SK-N-SH (cell line): ENCODE data around the gene EGFLAM. TPM values are rescaled to one million over a fixed set of nuclear protein-coding genes. Genes with fewer than 3 reads are reported as not detected.

Experiments
- CTCF ChIA-PET: fragments of 300-600, 350-600 bp; formaldehyde crosslinking; extraction: SDS; loops from one replicate; lab custom pipeline; 2021; lab: Yijun Ruan, JAX
- POLR2A ChIA-PET: fragments of 350-600 bp; sonication (Branson Sonifier 250); formaldehyde crosslinking; extraction: SDS; loops from one replicate; lab custom pipeline; 2020; ENCODE audit warnings: antibody characterized with exemption, inconsistent platforms; lab: Yijun Ruan, JAX
- DNase-seq: peaks from one replicate; pipeline ENCODE4 v3.0.0; 2012
- H2AFZ ChIP-seq: fragments of 200-600 bp; sonication (generic); 2 replicates; pipeline ENCODE4 v1.8.1; 2016; ENCODE audit warnings: antibody characterized with exemption, mild to moderate bottlenecking, low read depth
- H3F3A ChIP-seq: fragments of 200-600 bp; sonication (generic); replicated peaks from 2 replicates; pipeline ENCODE3; 2016; ENCODE audit warnings: antibody characterized with exemption, mild to moderate bottlenecking; ENCODE audit not compliant: insufficient read depth
- H3K27ac ChIP-seq, 2 experiments: fragments of 200-500 bp in 1 of 2; fragments of 200-600 bp in 1 of 2; sonication (Bioruptor generic) in 1 of 2; sonication (generic), shearing (Covaris generic) in 1 of 2; 2 replicates each; pipeline versions ENCODE4 v1.5.1 to v1.6.1; 2014 to 2016; ENCODE audit warnings: low read depth in 2 of 2, inconsistent platforms in 1 of 2, low read length in 1 of 2, mild to moderate bottlenecking in 1 of 2, mixed read lengths in 1 of 2
- H3K27me3 ChIP-seq: fragments of 200-600 bp; sonication (generic), shearing (Covaris generic); 2 replicates; pipeline ENCODE4 v1.6.1; 2016; ENCODE audit warnings: mixed run types; ENCODE audit not compliant: insufficient read depth
- H3K36me3 ChIP-seq, 2 experiments: fragments of 200-500 bp in 1 of 2; fragments of 200-600 bp in 1 of 2; sonication (Bioruptor generic) in 1 of 2; sonication (generic) in 1 of 2; replicated peaks in 1 of 2; 2 replicates each; pipeline versions ENCODE3 to v1.5.1; 2014 to 2016; ENCODE audit warnings: low read length in 1 of 2, mild to moderate bottlenecking in 1 of 2; ENCODE audit not compliant: insufficient read depth in 2 of 2, control insufficient read depth in 1 of 2
- H3K4me1 ChIP-seq, 2 experiments: fragments of 200-500 bp in 1 of 2; fragments of 200-600 bp in 1 of 2; sonication (Bioruptor generic) in 1 of 2; sonication (generic), shearing (Covaris generic) in 1 of 2; 2 replicates each; pipeline versions ENCODE4 v1.5.1 to v1.6.1; 2014 to 2016; ENCODE audit warnings: low read depth in 1 of 2, low read length in 1 of 2, mixed run types in 1 of 2; ENCODE audit not compliant: insufficient read depth in 2 of 2, control insufficient read depth in 1 of 2
- H3K4me2 ChIP-seq: fragments of 200-600 bp; sonication (generic), shearing (Covaris generic); 2 replicates; pipeline ENCODE4 v1.6.1; 2017; ENCODE audit warnings: mixed run types
- H3K4me3 ChIP-seq, 2 experiments: fragments of 200-500 bp in 1 of 2; fragments of 200-600 bp in 1 of 2; sonication (Bioruptor generic) in 1 of 2; sonication (generic), shearing (Covaris generic) in 1 of 2; 2 replicates each; pipeline versions ENCODE4 v1.5.1 to v1.8.1; 2014 to 2016; ENCODE audit warnings: low read depth in 2 of 2, inconsistent platforms in 1 of 2, low read length in 1 of 2, mild to moderate bottlenecking in 1 of 2, mixed read lengths in 1 of 2, moderate library complexity in 1 of 2
- H3K79me2 ChIP-seq: fragments of 200-600 bp; sonication (generic); 2 replicates; pipeline ENCODE4 v1.8.1; 2017; ENCODE audit warnings: mild to moderate bottlenecking; ENCODE audit not compliant: insufficient read depth
- H3K9ac ChIP-seq: fragments of 200-600 bp; sonication (generic); 2 replicates; pipeline ENCODE4 v1.6.1; 2017; ENCODE audit warnings: mixed run types
- H3K9me2 ChIP-seq: fragments of 200-600 bp; sonication (generic); 2 replicates; pipeline ENCODE4 v1.6.1; 2017; ENCODE audit warnings: mixed run types
- H3K9me3 ChIP-seq: fragments of 200-600 bp; sonication (generic); 2 replicates; pipeline ENCODE4 v1.6.1; 2017; ENCODE audit warnings: mixed run types, mild to moderate bottlenecking, moderate library complexity
- H4K20me1 ChIP-seq: fragments of 200-600 bp; sonication (generic); 2 replicates; pipeline ENCODE4 v1.6.1; 2017; ENCODE audit warnings: mild to moderate bottlenecking, mixed run types; ENCODE audit not compliant: insufficient read depth
- CHD2 ChIP-seq: fragments of 150-350 bp; IDR thresholded peaks from 2 replicates; pipeline ENCODE4 v1.6.1; 2018; ENCODE audit warnings: low read length; ENCODE audit not compliant: partially characterized antibody
- ELF1 ChIP-seq: IDR thresholded peaks from 2 replicates; pipeline ENCODE4 v1.4.0; 2012
- EP300 ChIP-seq, 2 experiments: IDR thresholded peaks; 2 replicates each; pipeline versions ENCODE4 v1.4.0 to v1.6.1; 2012; ENCODE audit warnings: borderline replicate concordance in 1 of 2, low read depth in 1 of 2, low read length in 1 of 2
- FOSL2 ChIP-seq: IDR thresholded peaks from 2 replicates; pipeline ENCODE4 v1.4.0; 2012; ENCODE audit warnings: low read depth, mild to moderate bottlenecking, moderate library complexity, borderline replicate concordance
- FOXM1 ChIP-seq: IDR thresholded peaks from 2 replicates; pipeline ENCODE4 v1.4.0; 2012; ENCODE audit warnings: low read depth, mild to moderate bottlenecking
- IRF3 ChIP-seq: fragments of 150-350 bp; IDR thresholded peaks from 2 replicates; pipeline ENCODE4 v1.6.1; 2016; ENCODE audit warnings: mild to moderate bottlenecking, low read depth, low read length
- POLR2AphosphoS5 ChIP-seq: IDR thresholded peaks from 2 replicates; pipeline ENCODE4 v1.6.1; 2012; ENCODE audit warnings: low read depth, low read length
- RAD21 ChIP-seq: IDR thresholded peaks from 2 replicates; pipeline ENCODE4 v1.6.1; 2012; ENCODE audit warnings: mild to moderate bottlenecking, low read length
- RCOR1 ChIP-seq: fragments of 150-350 bp; IDR thresholded peaks from 2 replicates; pipeline ENCODE4 v1.6.1; 2017; ENCODE audit warnings: antibody characterized with exemption, low read length
- RFX5 ChIP-seq: IDR thresholded peaks from 2 replicates; pipeline ENCODE4 v1.6.1; 2012; ENCODE audit warnings: mild to moderate bottlenecking, improper control_type of control experiment, low read length
- SIN3A ChIP-seq: IDR thresholded peaks from 2 replicates; pipeline ENCODE4 v1.6.1; 2012; ENCODE audit warnings: low read depth, mild to moderate bottlenecking, low read length, moderate library complexity, borderline replicate concordance
- SMC3 ChIP-seq: IDR thresholded peaks from 2 replicates; pipeline ENCODE4 v1.6.1; 2012; ENCODE audit warnings: low read depth, low read length, improper control_type of control experiment
- TAF1 ChIP-seq: IDR thresholded peaks from 2 replicates; pipeline ENCODE4 v1.6.1; 2012; ENCODE audit warnings: low read depth, mild to moderate bottlenecking, low read length, moderate library complexity, borderline replicate concordance
- YY1 ChIP-seq: IDR thresholded peaks from 2 replicates; pipeline ENCODE4 v1.4.0; 2012; ENCODE audit warnings: low read depth, mild to moderate bottlenecking
- WGBS: methylation state at CpG from one replicate; pipeline ENCODE4 v1.1.6; 2017; ENCODE audit warnings: low lambda C conversion rate; 5-methylcytosine and 5-hydroxymethylcytosine counted together
- polyA plus RNA-seq, 3 experiments: library from polyadenylated mRNA; depleted of rRNA; stranded (reverse); fragments of >200 nt; gene quantifications; 2 replicates each; pipeline ENCODE4 v1.2.3, GENCODE V29; 2012
- TF ChIP-seq, protein P1 (sequence below): IDR thresholded peaks from 2 replicates; pipeline ENCODE4 v1.4.0; 2012; ENCODE audit warnings: low read depth, borderline replicate concordance
- TF ChIP-seq, protein P2 (sequence below): IDR thresholded peaks from 2 replicates; pipeline ENCODE4 v1.6.1; 2012; ENCODE audit warnings: mild to moderate bottlenecking, low read depth, low read length, moderate library complexity
- TF ChIP-seq, protein P3 (sequence below): fragments of 200-600 bp; sonication (generic); IDR thresholded peaks from 2 replicates; pipeline ENCODE4 v1.6.1; 2017; ENCODE audit warnings: antibody characterized with exemption, mild to moderate bottlenecking, moderate library complexity

EGFLAM gene
- polyA plus RNA-seq, 1 of the 3 experiments (the other 2 are of a cell fraction), result 0.05 TPM

DNA sequence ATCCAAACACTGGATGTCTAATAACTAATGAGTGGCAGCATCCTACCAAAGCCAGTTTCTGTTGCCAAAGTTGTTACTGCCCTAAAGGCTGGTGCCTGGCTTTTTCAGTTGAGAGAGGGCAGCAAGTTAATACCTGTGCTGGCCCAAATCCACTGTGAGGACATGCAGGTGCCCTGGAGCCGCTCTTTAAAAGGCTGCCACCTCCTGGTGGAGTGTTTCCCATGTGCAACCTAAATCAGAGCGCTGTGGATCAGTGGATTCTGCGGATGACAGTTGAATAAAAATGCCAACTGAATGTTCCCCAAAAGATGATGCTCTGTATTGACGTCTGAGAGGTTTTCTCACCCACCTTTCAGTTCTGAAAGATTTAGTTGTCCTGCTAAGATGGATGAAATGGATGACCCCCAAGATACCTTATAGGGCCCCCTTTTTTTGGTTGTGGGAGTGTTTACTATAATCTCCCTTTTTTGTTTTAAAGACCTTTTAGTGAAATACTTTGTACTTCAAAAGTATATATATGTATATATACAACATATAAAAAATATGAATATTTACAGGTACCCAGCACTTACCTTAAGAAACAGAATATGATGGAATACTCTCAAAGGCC, 146.4 kb downstream of the EGFLAM start:
- ChIA-PET POLR2A (no interaction called here), CTCF (interaction anchor here (0.7 to 1.4 kb wide), 4 partner anchors 10 to 185 kb away, joined by 3 to 4 read pairs (median 4); no protein-coding TSS in a partner anchor)
- H3K4me3 ChIP-seq, result no peak overlapping the region
- H3K4me2 ChIP-seq, result no peak overlapping the region
- H3K9me3 ChIP-seq, result no peaks in the 10 kb centered on the region
- no peaks in the 10 kb centered on the region for H3K36me3 ChIP-seq
- peaks cover 0 to 4% of the 10 kb centered on the region in 2 experiments; a peak in 1 of 4 replicates for H3K4me1 ChIP-seq
- DNase-seq, result peak; percentile 13
- no peaks in the 10 kb centered on the region; the same call in 1 of the 2 replicates for H3K27me3 ChIP-seq
- H3F3A ChIP-seq, result no peaks in the 10 kb centered on the region
- no peak overlapping the region for H2AFZ ChIP-seq
- no peak overlapping the region for H3K27ac ChIP-seq
- no peak overlapping the region for H3K9ac ChIP-seq
- H4K20me1 ChIP-seq, result no peaks in the 10 kb centered on the region
- no peak for TF ChIP-seq FOXM1
- peak; percentile 40 for TF ChIP-seq SMC3
- TF ChIP-seq, protein P1, sequence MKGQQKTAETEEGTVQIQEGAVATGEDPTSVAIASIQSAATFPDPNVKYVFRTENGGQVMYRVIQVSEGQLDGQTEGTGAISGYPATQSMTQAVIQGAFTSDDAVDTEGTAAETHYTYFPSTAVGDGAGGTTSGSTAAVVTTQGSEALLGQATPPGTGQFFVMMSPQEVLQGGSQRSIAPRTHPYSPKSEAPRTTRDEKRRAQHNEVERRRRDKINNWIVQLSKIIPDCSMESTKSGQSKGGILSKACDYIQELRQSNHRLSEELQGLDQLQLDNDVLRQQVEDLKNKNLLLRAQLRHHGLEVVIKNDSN, result no peak
- TF ChIP-seq FOSL2, result no peak
- TF ChIP-seq YY1, result no peak
- TF ChIP-seq, protein P2, sequence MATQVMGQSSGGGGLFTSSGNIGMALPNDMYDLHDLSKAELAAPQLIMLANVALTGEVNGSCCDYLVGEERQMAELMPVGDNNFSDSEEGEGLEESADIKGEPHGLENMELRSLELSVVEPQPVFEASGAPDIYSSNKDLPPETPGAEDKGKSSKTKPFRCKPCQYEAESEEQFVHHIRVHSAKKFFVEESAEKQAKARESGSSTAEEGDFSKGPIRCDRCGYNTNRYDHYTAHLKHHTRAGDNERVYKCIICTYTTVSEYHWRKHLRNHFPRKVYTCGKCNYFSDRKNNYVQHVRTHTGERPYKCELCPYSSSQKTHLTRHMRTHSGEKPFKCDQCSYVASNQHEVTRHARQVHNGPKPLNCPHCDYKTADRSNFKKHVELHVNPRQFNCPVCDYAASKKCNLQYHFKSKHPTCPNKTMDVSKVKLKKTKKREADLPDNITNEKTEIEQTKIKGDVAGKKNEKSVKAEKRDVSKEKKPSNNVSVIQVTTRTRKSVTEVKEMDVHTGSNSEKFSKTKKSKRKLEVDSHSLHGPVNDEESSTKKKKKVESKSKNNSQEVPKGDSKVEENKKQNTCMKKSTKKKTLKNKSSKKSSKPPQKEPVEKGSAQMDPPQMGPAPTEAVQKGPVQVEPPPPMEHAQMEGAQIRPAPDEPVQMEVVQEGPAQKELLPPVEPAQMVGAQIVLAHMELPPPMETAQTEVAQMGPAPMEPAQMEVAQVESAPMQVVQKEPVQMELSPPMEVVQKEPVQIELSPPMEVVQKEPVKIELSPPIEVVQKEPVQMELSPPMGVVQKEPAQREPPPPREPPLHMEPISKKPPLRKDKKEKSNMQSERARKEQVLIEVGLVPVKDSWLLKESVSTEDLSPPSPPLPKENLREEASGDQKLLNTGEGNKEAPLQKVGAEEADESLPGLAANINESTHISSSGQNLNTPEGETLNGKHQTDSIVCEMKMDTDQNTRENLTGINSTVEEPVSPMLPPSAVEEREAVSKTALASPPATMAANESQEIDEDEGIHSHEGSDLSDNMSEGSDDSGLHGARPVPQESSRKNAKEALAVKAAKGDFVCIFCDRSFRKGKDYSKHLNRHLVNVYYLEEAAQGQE, result no peak
- no peak for TF ChIP-seq CHD2
- TF ChIP-seq, protein P3, sequence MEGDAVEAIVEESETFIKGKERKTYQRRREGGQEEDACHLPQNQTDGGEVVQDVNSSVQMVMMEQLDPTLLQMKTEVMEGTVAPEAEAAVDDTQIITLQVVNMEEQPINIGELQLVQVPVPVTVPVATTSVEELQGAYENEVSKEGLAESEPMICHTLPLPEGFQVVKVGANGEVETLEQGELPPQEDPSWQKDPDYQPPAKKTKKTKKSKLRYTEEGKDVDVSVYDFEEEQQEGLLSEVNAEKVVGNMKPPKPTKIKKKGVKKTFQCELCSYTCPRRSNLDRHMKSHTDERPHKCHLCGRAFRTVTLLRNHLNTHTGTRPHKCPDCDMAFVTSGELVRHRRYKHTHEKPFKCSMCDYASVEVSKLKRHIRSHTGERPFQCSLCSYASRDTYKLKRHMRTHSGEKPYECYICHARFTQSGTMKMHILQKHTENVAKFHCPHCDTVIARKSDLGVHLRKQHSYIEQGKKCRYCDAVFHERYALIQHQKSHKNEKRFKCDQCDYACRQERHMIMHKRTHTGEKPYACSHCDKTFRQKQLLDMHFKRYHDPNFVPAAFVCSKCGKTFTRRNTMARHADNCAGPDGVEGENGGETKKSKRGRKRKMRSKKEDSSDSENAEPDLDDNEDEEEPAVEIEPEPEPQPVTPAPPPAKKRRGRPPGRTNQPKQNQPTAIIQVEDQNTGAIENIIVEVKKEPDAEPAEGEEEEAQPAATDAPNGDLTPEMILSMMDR, result peak; percentile 26; the same call in 1 of the 2 replicates
- TF ChIP-seq RCOR1, result no peak
- no peak for TF ChIP-seq POLR2AphosphoS5
- no peak for TF ChIP-seq EP300 (IDR thresholded peaks at IDR 0.05; ENCODE audit: borderline replicate concordance in 1 of 2, low read depth in 1 of 2, low read length in 1 of 2)
- no peak for TF ChIP-seq RFX5
- no peak for TF ChIP-seq IRF3
- peak; percentile 40 for TF ChIP-seq RAD21
- TF ChIP-seq ELF1, result no peak
- TF ChIP-seq TAF1, result no peak
- TF ChIP-seq SIN3A, result no peak
- WGBS, result 66% methylated on average over 2 of the region's 4 CpGs
- no peaks in the 10 kb centered on the region for H3K79me2 ChIP-seq
- H3K9me2 ChIP-seq, result no peaks in the 10 kb centered on the region
